Measurements from ENCODE around the gene GPER1.
"Not testable (repeated sequence)": the region's sequence is repeated elsewhere in the genome, so short reads cannot be mapped to it uniquely, and the experiment has no call there.

DNA sequence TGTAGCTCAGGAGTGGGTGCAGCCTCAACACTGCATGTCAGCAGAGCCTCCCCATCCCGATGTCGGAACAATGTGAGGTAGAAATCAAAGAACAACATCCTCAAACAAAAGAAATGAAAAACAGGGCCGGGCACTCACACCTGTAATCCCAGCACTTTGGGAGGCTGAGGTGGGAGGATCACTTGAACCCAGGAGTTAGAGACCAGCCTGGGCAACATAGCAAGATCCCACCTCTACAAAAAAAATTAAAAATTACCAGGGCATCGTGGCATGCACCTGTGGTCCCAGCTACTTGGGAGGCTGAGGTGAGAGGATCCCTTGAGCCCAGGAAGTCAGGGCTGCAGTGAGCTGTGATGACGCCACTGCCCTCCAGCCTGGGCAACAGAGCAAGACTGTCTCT lies 55.1 kb downstream of the GPER1 start:
- not testable (repeated sequence) for TF ChIP-seq YY1 (IDR thresholded peaks at IDR 0.05; ENCODE audit: insufficient read depth, insufficient read length); ZNF274 (IDR thresholded peaks at IDR 0.05; ENCODE audit: low read depth, low read length); SUZ12 (IDR thresholded peaks at IDR 0.05; ENCODE audit: extremely low read depth, insufficient read depth, insufficient read length)

Measured in NT2/D1 (cell line).